GM18870 (cell line): Measurements from ENCODE around the gene MDFIC.
A peak's percentile ranks its signal among the peaks of the same experiment; 100 is the strongest.

Source experiments
- ATAC-seq: cut with Tn5 transposase; IDR thresholded peaks from one replicate; pipeline ENCODE4 v1.9.1; 2021; ENCODE audit warnings: moderate library complexity; ENCODE audit not compliant: unreplicated experiment

The MDFIC gene

DNA sequence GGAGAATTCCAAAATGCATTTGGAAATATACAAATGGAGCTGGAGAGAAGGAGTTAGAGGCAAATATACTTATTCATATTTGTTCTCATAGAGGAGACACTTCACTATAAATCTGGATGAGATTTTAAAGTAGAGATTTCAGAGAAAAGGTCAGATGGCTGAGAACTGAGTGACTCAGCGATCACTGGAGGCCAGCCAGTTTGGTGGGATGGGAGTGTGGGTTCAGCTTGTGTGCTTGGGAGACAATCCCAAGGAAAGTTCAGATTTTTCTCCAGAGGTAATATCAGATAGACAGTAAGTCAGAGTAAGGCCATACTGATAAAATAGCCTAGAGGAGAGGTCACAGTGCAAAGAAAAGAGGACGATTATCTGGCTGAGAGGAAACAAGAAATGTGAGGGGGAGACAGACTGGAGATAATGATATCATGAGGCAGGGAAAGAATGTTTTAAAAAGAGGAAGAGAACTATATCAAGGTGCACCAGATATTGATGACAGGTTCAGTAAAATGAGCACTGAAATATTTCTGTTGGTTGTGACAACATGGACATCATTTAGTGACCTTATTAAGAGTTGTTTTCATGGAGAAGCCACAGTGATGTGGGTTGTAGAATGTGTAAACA lies 67.0 kb downstream of the MDFIC start:
- no peak for ATAC-seq

DNA sequence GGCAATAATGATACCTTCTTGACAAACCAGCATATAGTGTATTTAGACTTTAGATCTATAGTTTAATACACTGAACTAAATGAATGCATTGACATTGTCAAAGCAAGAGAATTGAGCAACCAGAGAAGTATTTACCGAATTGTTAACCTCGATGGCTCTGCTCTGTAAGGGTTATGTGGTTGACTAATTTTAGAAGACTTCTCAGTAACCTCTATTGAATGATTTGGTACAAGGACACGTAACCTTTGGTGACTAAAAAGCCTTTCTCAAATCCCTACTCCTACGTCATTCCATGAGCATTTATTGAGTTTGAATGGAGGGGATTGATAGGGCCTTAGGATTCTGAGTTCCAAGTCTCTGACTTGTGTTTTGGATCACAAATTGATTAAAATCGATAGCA lies 67.6 kb downstream of the MDFIC start:
- ATAC-seq: no peak

DNA sequence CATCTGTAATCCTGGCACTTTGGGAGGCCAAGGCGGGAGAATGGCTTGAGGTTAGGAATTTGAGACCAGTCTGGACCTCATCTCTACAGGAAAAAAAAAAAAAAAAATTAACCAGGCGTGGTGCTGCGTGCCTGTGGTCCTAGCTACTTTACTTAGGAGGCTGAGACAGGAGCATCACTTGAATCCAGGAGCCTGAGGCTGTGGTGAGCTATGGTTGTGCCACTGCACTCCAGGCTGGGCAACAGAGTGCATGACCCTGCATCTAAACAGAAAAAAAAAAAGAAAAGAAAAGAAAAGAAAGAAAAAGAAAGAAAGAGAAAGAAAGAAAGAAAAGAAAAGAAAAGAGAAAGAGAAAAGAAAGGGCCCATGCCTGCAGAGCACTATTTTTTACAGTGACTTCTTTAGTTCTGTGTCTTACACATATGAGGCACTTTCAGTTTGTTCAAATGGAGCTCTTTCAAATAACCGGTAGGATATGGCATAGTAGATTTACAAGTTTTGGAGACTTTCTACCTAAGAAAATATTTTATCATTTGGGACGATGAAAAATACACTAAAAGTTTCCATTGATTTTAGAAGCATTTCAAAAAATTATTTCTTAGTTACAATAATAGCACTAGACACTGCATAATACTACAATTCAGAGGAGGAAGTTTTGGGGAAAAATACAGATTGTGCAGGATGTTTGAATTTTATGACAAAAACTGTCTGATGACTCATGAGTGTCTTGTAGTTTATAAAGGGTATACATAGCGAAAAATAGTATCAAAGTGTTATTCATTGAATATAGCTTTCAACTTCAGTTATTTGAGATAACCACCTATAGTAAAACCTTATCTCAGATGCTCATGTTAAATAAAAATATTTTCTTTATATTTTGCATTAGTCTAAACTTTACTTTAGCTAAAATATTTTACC lies 75.9 kb downstream of the MDFIC start:
- no peak for ATAC-seq

DNA sequence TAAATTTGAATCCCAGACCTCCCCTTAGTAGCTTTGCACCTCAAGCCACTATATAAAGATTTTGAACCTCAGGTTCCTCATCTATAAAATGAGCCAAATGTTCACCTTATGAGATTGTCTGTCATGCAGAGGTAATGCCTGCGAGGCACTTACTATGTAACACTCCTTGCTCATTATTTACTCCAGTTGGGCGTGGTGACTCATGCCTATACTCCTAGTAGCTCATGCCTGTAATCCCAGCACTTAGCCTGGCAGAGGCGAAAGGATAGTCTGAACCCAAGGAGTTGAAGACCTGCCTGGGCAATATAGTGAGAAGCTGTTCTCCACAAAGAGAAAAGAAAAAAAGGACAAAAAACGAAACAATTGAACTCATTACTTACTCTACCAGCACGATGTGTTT lies 82.2 kb downstream of the MDFIC start:
- ATAC-seq: no peak

DNA sequence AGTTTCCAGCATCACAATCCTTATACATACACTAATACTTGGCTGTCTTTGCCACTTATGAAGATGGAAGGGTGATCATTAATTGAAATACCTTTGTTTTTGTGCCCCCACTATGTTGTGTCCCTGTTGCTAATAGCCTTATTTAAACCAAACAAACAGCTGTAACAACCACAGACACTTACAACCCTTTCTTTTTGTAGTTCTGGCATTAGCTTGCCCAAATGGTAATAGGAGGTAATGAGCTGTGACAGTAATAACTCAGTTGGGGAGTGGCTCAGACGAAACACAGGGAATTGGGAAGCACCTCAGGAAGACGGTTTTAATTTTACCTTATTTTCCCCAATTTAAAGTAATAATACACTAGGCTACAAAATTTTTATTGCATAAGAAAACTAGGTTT lies 83.4 kb downstream of the MDFIC start:
- ATAC-seq: no peak

GRCh38 chr7:115005953-115006352 lies 84.1 kb downstream of the MDFIC start:
- ATAC-seq: no peak

- no peak for ATAC-seq
Observed at GRCh38 chr7:115007751-115008150, 85.9 kb downstream of the MDFIC start.

- peak; percentile 37 for ATAC-seq
Observed at GRCh38 chr7:115008465-115009114, 86.7 kb downstream of the MDFIC start.

DNA sequence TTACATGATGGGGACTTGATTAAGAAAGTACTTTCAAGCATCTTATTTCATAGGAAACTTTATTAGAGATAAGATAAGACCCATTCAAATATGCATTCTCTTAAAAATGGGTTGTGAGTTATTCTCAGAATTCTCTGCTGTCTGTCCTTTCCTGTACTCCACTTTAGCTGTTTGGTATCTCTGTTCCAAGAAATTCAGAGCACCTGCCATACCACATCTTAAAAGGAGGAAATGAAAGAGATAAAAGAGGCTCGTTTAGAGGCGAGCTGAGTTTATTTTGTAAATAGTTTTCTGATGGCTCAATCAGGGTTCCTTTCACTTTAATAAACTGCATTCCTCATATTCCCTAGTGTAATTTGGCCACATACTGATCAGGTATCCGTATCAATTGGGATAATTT lies 87.2 kb downstream of the MDFIC start:
- ATAC-seq: peak; percentile 70

DNA sequence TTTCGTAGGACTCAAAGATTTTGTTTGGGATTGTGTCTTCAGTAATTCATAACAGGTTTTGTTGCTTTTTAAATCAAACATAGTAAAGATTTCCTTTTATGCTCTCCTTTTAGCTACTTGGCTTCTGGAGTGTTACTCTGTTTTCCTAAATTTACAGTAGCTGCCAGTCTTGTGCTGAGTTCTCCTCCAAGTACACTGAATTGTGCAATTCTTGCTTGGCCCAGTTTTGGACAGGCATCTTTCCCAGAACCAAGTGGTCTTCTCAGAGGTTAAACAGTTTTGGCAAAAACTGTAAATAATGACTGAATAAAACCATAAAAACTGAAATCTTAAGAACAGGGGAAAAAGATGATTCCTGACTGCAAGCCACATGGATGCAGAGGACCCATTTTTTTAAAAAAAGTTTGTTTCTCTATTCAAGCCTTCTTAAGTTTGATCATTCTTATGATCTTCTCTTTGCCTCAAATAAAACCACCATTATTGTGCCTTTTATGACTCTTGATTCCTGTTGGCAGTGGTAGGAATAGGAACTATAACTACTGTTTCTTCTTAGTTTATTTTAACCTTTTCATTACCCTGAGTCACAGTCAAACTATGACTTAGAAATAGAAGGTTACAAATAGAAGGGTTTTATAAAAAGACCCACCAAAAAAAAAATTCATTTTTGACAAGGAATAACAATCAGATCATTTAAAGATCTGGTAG lies 88.0 kb downstream of the MDFIC start:
- ATAC-seq: no peak

GRCh38 chr7:115010441-115010820 lies 88.5 kb downstream of the MDFIC start:
- no peak for ATAC-seq

DNA sequence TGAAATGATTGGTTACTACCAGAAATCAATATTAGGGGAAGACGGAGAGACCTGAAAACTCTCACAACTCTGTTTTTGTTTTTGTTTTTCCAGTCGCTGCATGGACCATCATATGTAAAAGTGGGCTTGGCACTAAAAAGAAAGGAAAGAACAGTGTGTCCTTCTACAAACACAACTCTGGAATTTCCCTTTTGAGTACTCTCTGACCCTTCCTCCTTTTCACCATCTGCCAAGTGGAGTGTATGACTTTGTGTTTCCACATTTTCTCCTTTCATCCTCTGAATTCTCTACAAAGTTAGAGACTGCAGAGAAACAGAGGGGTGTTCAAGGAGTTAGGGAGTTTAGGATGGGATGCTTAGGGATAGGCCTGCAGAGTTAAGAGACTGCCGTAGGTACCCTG lies 92.0 kb downstream of the MDFIC start:
- no peak for ATAC-seq

- ATAC-seq: no peak
Observed at GRCh38 chr7:115014794-115015193, 92.9 kb downstream of the MDFIC start.

GRCh38 chr7:115015619-115016018 lies 93.7 kb downstream of the MDFIC start:
- ATAC-seq: no peak

GRCh38 chr7:115019882-115020605 lies 98.2 kb downstream of the MDFIC start:
- no peak for ATAC-seq

- ATAC-seq: no peak
Observed at GRCh38 chr7:115023219-115023618, 101.3 kb downstream of the MDFIC start.

GRCh38 chr7:115024276-115024675 lies 102.4 kb downstream of the MDFIC start:
- no peak for ATAC-seq

- ATAC-seq: no peak
Observed at GRCh38 chr7:115032715-115033703, 111.1 kb downstream of the MDFIC start.

- no peak for ATAC-seq
Observed at GRCh38 chr7:115033917-115034459, 112.1 kb downstream of the MDFIC start.
